HFFc6 (cell line): ENCODE measurements around the gene ZBTB45. TPM values are rescaled to one million over a fixed set of nuclear protein-coding genes. Genes with fewer than 3 reads are reported as not detected.
A peak's percentile ranks its signal among the peaks of the same experiment; 100 is the strongest.

Experiments
- DNase-seq: peaks from one replicate; pipeline ENCODE4 v3.0.0-alpha.2; 2018
- H3K27ac Mint-ChIP-seq: 2 replicates; pipeline ENCODE4 v1.8.0; 2020; ENCODE audit warnings: mild to moderate bottlenecking, mixed read lengths
- H3K27me3 Mint-ChIP-seq: 2 replicates; pipeline ENCODE4 v1.8.0; 2021; ENCODE audit warnings: mild to moderate bottlenecking, moderate library complexity, mixed read lengths; ENCODE audit not compliant: insufficient read depth
- H3K36me3 Mint-ChIP-seq: 2 replicates; pipeline ENCODE4 v1.8.0; 2021; ENCODE audit warnings: low read depth, mixed read lengths
- H3K4me1 Mint-ChIP-seq: 2 replicates; pipeline ENCODE4 v1.8.0; 2020; ENCODE audit warnings: low read depth, mixed read lengths
- H3K4me3 Mint-ChIP-seq: 2 replicates; pipeline ENCODE4 v1.8.0; 2020; ENCODE audit warnings: mild to moderate bottlenecking, moderate library complexity, mixed read lengths
- H3K9me3 Mint-ChIP-seq: 2 replicates; pipeline ENCODE4 v1.8.0; 2020; ENCODE audit warnings: mild to moderate bottlenecking, mixed read lengths
- total RNA-seq, 6 experiments: library from RNA; stranded (reverse); fragmentation: NEBNext Ultra II Directional; extraction: Animal tissue kit (Norgen Biotek cat#: 25700); gene quantifications; 2 replicates in 1 of 6; 3 replicates in 5 of 6; pipeline ENCODE4 v1.2.3, GENCODE V29; 2021
- TF ChIP-seq, protein P1 (sequence below): fragments of 200-600 bp; sonication (generic); IDR thresholded peaks from 2 replicates; pipeline ENCODE4 v1.5.0; 2021; ENCODE audit warnings: antibody characterized with exemption, mild to moderate bottlenecking

ZBTB45 gene
- total RNA-seq, 6 experiments from 2014 or later: 15.0 to 17.4 (median 16.7) TPM

GRCh38 chr19:58479736-58480480, 39.7 kb downstream of the ZBTB45 start:
- Mint-ChIP-seq H3K9me3 (no peaks in the 10 kb centered on the region), H3K36me3 (no peaks in the 10 kb centered on the region; the same call in 1 of the 2 replicates), H3K4me1 (peaks cover 14% of the 10 kb centered on the region), H3K27me3 (peaks cover 3% of the 10 kb centered on the region), H3K27ac (no peak overlapping the region), H3K4me3 (no peak overlapping the region)
- TF ChIP-seq, protein P1, sequence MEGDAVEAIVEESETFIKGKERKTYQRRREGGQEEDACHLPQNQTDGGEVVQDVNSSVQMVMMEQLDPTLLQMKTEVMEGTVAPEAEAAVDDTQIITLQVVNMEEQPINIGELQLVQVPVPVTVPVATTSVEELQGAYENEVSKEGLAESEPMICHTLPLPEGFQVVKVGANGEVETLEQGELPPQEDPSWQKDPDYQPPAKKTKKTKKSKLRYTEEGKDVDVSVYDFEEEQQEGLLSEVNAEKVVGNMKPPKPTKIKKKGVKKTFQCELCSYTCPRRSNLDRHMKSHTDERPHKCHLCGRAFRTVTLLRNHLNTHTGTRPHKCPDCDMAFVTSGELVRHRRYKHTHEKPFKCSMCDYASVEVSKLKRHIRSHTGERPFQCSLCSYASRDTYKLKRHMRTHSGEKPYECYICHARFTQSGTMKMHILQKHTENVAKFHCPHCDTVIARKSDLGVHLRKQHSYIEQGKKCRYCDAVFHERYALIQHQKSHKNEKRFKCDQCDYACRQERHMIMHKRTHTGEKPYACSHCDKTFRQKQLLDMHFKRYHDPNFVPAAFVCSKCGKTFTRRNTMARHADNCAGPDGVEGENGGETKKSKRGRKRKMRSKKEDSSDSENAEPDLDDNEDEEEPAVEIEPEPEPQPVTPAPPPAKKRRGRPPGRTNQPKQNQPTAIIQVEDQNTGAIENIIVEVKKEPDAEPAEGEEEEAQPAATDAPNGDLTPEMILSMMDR: no peak
- no peak for DNase-seq

GRCh38 chr19:58479303-58479702, 40.3 kb downstream of the ZBTB45 start:
- no peak for DNase-seq
- Mint-ChIP-seq H3K4me1 (peaks cover 20% of the 10 kb centered on the region), H3K27ac (no peak overlapping the region), H3K9me3 (no peaks in the 10 kb centered on the region), H3K36me3 (no peaks in the 10 kb centered on the region; the same call in 1 of the 2 replicates), H3K27me3 (peaks cover 3% of the 10 kb centered on the region), H3K4me3 (no peak overlapping the region)
- TF ChIP-seq, protein P1: no peak

DNA sequence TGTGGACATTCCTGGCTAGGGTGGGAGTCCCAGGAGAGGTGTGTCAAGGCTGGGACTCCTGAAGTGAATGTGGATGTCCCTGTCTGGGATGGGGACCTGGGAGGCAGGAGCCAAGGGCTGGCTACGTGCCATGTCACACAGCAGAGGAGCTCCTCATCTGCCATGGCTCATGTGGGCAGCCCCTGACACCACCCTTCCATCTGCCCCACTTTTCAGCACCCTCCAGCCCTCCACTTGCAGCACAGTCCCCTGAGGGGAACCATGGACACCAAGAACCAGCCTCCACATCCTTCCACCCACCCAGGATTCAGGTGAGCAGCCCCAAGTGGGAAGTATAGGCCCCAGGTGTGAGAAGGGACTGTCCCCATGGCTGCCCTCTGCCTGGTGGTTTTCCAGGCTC, 41.7 kb downstream of the ZBTB45 start:
- TF ChIP-seq, protein P1: no peak
- no peak for DNase-seq
- no peaks in the 10 kb centered on the region; the same call in 1 of the 2 replicates for H3K36me3 Mint-ChIP-seq
- peaks cover 3% of the 10 kb centered on the region for H3K27me3 Mint-ChIP-seq
- H3K9me3 Mint-ChIP-seq: no peaks in the 10 kb centered on the region
- peaks cover 28% of the 10 kb centered on the region for H3K4me1 Mint-ChIP-seq
- H3K4me3 Mint-ChIP-seq: no peak overlapping the region
- no peak overlapping the region for H3K27ac Mint-ChIP-seq

GRCh38 chr19:58477130-58477529, 42.5 kb downstream of the ZBTB45 start:
- peak overlapping the region; percentile 93 for H3K4me3 Mint-ChIP-seq
- TF ChIP-seq, protein P1: no peak
- H3K36me3 Mint-ChIP-seq: no peaks in the 10 kb centered on the region; the same call in none of the 2 replicates
- no peak for DNase-seq
- H3K27ac Mint-ChIP-seq: peak overlapping the region; percentile 96
- H3K4me1 Mint-ChIP-seq: peaks cover 28% of the 10 kb centered on the region
- no peaks in the 10 kb centered on the region for H3K9me3 Mint-ChIP-seq
- H3K27me3 Mint-ChIP-seq: peaks cover 3% of the 10 kb centered on the region; the same call in 1 of the 2 replicates

- Mint-ChIP-seq H3K9me3 (no peaks in the 10 kb centered on the region), H3K27ac (peak overlapping the region; percentile 96), H3K4me1 (peaks cover 28% of the 10 kb centered on the region), H3K4me3 (peak overlapping the region; percentile 93), H3K36me3 (no peaks in the 10 kb centered on the region; the same call in none of the 2 replicates), H3K27me3 (peaks cover 3% of the 10 kb centered on the region; the same call in 1 of the 2 replicates)
- DNase-seq: peak; percentile 30
- TF ChIP-seq, protein P1: no peak
These were observed 43.1 kb downstream of the ZBTB45 start for GRCh38 chr19:58476498-58477015.
